Testis (tissue), 2 donors: ENCODE results near the gene SMAP2.

Experiments
- POLR2A ChIP-seq: fragments of 450-650 bp; IDR thresholded peaks from one replicate; pipeline ENCODE4 v1.6.1; 2017; ENCODE audit warnings: antibody characterized with exemption, mild to moderate bottlenecking, moderate library complexity
- TF ChIP-seq, protein P1 (sequence below), 3 experiments: fragments of 450-650 bp in 2 of 3; fragments of 200-600 bp in 1 of 3; sonication (generic) in 1 of 3; IDR thresholded peaks; one replicate each; pipeline ENCODE4 v1.5.1; 2016 to 2019; ENCODE audit warnings: antibody characterized with exemption in 3 of 3, mild to moderate bottlenecking in 2 of 3, moderate library complexity in 1 of 3

DNA sequence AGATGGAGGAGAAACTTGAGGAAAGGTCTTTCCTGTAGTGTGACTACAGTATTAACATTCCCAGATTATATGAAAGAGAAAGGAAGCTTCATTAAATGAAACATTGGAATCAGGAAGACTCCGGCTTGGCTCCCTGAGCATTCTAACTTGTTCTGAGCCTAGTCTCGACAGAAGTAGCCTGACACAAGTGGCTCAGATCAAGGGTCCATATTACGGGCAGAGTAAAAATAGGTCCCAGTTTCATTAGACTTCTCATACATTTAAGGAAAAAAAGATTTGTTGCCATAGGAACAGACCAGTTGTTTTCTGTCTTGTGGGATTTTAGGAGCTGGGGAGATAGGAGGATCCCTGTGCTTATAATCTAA lies 12.8 kb downstream of the SMAP2 start:
- TF ChIP-seq, protein P1, sequence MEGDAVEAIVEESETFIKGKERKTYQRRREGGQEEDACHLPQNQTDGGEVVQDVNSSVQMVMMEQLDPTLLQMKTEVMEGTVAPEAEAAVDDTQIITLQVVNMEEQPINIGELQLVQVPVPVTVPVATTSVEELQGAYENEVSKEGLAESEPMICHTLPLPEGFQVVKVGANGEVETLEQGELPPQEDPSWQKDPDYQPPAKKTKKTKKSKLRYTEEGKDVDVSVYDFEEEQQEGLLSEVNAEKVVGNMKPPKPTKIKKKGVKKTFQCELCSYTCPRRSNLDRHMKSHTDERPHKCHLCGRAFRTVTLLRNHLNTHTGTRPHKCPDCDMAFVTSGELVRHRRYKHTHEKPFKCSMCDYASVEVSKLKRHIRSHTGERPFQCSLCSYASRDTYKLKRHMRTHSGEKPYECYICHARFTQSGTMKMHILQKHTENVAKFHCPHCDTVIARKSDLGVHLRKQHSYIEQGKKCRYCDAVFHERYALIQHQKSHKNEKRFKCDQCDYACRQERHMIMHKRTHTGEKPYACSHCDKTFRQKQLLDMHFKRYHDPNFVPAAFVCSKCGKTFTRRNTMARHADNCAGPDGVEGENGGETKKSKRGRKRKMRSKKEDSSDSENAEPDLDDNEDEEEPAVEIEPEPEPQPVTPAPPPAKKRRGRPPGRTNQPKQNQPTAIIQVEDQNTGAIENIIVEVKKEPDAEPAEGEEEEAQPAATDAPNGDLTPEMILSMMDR (IDR thresholded peaks at IDR 0.05) = no peak
- TF ChIP-seq POLR2A = no peak
